Measurements from ENCODE around the gene MPZL3.

MPZL3 gene

DNA sequence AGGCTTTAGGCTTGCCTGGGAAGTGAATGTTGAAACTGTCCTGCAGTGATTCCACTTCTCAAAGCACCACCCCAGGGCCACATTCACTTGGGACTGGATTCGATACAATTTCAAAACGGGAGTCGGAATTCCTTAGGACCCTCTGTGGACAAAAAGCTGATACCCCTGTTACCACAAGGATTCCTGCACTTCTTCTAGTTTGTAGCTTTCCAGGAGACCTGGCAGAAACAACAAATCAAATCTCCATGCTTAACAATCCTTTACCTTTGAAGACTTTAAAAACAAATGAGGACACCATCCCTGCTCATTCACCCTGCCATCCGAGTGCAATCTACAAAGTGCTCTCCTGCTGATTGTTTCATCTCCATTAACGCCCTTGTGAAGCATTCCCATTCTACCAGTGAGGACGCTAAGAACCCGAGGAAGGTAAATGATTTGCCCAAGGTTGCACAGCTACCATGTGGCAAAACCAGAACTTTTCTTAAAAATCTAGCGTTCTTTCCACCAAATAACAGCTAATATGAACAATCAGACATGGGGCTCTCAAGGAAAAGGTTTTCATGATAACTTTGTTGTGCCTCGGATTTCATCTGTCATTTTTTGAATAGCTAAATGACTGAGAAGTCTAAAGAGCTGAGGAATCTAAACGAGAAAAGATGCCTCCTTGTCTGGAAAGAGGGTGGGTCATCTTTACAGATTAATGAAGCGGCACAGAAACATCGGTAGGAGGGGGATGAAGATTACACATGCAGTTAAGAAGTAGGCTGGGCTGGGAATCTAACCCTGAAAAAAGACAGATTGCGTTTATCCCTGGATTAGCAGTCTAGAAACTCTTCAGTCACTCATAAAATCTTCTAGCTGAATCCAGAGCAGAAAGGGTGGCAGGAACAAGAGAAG is 12.7 kb upstream of the MPZL3 start:
- FAIRE-seq = no peak

DNA sequence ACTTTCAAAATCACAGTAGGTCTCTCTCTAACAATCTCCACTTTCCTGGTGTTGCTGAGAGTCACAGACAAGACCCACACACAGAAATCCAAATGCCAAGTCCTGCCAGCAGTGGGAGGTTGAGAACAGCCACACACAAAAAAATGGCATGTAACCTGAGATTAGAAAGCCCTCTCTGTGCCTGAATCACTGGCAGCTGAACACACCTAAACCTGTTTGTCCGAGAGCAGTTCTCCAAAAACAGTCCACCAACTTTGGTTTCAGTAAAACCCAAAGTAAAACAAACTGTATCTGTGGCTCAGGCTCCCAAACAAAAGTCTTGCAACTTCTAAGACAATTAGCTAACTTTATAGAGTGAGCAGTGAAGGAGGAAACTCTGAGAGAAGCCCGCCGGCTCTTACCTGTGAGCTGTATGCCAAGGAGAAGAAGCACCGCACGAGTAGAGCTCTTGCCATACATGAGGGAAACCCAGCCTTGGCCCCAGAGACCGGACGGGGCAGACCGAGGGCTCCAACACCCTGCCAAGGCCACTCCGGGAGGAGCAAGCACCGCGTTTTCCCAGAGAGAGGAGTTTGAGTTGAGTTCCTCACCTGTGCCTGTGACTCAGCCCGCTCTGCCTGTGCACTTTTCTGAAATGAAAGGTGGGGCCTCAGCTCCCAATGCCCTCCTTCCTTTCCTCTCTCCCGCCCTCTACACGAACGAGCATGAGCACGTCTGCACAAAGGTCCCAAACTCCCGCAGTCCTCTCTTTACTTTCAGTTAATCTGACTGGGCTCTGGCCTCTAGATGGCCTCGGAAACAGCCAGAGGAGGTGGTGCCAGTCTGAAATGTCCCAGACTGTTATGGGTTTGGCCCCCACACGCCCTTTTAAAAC is 11.8 kb upstream of the MPZL3 start, which contains the start of gene MPZL2:
TSS of gene MPZL2 (minus strand) at position 603 of the 874 bp plus-strand sequence. CDS start at position 459, 144 bp downstream.
- FAIRE-seq = no peak

DNA sequence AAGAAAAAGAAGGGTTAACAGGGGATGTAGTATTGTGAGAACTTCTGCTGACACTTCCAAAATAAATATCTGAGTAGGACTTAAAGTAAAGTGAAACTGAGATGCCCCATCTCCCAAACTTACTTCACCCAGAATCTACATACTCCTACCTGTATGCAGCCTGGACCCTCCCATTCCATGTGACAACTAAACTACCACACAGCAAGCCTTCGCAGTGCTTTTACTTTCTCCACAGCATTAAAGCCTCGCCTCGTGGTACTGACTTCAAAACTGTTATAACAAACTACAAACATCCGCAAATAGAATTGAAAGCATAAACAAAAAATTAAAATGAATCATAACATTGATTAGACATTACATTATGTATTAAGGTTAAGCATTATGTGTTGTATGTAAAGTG is 10.9 kb upstream of the MPZL3 start:
- no peak for FAIRE-seq

DNA sequence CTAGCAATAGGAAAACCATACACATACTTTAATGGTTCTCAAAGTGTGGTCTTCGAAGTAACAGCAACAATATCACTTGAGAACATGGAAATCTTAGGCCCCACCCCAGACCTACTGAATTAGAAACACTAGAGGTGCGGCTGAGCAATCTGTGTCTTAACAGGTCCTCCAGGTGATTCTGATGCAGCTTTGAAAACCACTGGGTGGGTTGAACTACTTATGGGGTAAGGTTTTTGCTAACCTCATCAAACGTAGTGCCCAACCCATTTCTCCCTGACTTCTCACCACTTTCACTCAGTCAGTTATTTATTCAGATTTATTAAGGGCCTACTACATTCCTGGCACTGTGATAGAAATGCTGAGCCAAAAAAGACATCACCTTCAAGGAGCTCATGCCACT is 8.2 kb upstream of the MPZL3 start:
- FAIRE-seq = no peak

DNA sequence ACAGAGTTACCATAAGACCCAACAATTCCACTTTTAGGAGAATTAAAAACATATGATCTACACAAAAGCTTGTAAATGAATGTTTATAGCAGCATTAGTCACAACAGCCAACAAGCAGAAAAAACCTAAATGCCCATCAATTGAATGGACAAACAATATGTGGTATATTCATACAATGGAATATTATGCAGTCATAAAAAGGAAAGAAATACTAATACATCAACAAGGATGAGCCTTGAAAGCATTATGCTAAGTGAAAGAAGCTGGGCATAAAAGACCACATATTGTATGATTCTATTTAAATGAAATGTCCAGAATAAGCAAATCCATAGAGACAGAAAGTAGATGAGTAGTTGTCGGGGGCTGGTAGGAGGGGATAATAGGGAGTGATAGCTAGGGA is 7.0 kb upstream of the MPZL3 start:
- no peak for FAIRE-seq

DNA sequence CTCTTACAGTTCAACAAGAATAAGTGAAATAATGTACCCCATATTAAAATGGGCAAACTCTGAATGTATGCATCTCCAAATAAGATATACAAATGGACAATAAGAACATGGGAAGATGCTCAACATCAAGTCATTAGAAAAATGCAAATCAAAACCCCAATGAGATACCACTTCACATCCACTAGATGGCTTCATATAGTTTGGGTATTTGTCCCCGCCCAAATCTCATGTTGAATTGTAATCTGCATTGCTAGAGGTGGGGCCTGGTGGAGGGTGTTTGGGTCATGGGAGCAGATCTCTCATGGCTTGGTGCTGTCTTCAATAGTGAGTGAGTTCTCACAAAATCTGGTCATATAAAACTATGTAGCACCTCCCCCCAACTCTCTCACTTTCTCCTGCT is 6.2 kb upstream of the MPZL3 start:
- FAIRE-seq = no peak

DNA sequence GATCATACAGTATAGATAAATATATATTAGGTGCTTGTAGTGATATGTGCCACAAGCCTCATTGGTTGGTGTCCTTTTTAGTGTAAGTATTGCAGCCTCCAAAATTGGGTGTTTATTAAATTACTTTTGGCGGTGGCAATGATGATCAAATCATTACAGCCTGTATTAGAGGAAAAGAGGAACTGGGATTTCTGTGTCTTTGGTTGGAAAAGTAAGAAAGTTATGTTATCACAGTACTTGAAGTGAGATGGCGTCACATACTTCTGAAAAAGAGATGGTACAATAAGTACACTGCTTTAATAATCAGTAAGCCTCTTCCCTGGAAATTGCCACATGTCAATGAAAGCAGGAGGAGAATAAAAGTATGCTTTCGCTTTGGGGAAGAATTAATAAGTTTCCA is 523 bp upstream of the MPZL3 start:
- no peak for FAIRE-seq

DNA sequence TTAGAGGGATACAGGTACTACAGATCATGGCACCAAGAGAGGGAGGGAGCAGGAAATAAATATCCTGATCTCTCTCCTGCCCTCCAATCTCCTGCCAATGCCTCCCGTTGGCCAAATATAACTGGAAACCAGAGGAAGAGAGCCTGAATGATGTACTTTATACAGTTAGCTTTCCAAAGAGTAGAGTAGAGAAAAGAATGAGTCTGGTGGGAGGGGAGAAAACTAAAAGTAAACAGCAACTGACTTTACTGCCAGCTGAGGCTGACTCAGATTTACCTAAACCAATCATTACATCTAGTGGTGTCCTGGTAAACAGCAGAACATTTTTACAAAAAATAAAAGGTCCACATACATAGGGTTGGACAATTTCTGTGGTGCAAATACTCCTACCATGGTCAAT is 5.1 kb downstream of the MPZL3 start:
- no peak for FAIRE-seq

DNA sequence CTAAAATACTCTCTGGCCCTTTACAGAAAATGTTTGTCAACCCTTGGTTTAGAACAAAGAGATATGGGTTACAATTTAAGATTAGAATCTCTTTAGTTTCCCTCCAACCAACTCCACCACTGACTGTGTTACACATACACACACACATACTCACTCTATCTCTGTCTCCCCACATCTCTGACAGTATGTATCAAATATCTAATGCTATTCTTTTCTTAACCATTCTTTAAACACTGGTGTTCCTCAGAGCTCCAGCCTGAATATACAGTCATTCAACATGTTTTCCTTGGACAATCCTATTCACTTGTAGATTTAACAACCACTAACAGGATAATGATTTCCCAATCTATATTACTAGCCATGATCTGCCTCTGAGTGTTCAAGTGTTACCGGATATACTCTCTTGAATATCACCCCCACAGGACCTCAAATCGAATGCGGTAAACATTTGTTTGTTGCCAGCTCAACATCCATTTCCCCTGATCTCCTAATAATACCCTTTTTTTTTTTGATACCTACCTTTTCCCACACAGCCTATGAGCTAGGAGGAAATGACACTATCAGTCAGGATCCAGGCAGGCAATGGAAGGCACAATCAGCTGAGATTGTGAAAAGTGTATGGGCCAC is 6.1 kb downstream of the MPZL3 start:
- FAIRE-seq = no peak

DNA sequence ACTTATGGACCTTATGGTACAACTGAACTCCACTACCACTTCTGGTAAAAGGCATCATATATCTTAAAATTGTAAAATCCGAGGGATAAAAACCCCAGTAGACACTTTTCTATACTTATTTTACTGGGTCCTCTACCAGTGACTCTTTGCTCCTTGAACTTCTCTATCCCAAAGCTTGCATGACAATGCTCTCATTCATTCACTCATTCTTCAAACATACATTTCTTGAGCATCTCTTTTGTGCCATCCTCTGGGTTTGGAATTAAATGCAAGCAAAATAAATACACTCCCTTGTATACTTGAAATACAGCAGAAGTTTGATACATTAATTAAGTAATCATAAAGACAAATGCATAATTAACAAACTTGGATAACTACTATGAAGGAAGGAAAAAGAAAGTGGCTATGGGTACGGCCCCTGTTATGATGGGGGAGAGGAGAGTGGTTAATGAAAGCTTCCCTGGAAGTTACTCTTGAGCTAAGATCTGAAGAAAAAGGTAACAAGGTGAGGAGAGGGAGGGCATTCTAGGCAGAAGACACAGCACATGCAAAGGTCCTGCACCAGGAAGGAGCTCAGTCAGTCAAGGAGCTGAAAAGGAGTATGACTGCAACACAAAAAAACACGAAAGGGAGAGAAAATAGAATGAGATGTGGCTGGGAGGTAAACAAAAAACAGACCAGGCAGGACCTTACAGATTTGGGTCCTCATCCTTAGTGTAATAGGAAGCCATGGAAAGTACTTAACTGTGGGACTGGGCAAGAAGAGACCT is 8.0 kb downstream of the MPZL3 start:
- no peak for FAIRE-seq

DNA sequence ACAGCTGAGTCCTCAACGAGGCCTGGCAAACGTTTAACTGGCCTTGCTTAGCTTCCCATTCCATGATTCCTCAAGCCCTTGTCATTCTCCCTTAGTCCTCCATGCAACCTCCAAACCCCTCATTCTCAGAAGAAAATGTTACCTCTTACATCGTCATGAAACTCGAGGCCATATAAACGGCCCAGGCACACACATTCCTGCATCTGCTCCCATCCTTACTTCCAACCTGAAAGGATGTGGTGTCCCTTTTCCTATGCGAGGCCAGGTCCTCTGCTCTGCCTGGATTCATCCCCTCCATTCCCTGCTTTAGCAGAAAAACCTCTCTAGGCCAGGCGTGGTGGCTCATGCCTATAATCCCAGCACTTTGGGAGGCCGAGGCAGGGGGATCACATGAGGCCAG is 9.0 kb downstream of the MPZL3 start:
- FAIRE-seq = no peak

DNA sequence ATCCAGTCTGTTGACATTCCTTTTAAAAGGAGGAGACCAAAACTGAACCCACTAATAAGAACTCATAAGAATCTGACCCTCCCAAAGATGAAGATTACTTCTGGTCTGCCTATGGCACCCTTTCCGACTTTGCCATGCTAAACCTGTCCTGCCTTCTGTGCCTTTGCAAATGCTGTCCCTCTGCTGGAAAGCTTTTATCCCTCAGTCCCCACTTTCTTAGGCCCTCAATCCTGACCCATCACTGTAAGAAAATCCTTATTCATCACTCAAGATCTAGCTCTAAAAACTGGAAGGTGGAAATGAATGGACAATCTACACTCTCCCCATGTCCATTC is 10.4 kb downstream of the MPZL3 start:
- FAIRE-seq = no peak

DNA sequence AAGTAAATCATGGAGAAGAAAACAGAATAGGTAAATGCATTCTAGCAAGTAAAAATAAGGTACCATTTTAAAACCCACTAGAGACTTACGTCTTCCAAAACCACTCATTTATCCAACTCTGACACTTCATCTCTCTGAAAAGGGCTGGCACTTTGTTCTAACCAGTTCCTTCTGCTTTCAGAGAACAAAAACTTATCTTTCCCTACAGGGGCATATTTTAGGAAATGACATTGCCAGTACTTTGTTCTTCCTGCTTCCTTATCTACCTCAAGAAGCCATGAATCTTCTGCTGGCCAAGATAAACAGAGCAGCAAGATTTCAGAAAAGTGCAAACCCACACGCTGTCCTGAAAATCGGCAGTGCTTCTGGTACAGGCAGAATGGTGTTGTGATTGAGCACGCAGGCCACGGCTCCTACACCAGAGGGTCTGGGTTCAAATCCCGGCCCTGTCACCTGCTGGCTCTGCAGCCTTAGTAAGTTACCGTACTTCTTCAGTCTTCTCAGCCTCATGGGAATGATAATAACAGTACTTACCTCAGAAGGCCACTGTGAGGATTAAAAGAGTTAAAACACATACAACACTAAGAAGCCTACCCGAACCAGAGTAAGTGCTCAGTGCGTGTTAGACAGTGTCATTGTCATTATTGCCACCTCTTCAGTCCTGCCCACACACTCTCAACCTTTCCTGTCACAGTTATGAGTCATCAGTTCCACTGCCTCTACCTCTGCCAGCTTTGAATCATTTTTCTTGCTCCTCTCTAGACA is 11.0 kb downstream of the MPZL3 start:
- FAIRE-seq = no peak

DNA sequence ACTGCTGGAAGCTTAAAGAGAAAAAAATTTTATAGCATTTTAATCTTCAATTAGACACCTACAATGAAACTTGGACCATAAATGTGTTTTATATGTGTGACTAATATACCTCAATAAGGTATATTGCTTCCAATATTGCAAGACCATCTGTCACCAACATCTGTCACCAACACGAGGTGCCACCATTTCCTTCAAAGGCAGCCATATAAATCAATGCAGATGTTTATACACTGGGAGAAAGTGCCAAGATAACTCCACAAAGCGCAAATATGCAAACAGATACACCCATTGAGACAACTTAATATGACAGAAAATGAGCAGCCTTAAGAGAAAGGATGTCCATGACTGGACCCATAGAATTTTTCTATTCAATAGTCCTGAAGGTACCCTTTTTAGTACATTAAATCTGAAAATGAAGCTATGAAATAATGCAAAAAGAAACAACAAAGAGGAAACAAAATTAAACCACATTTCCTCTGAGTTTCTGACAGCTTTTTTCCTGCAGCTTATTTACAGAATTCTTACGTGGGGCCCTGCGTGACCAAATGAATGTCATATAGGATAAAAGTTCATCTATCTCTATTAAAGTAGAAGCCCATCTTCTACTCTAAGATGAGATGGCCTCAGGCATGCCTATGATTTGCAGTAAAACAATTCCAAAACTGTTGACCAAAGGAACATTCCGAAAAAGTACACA is 12.5 kb downstream of the MPZL3 start:
- no peak for FAIRE-seq

DNA sequence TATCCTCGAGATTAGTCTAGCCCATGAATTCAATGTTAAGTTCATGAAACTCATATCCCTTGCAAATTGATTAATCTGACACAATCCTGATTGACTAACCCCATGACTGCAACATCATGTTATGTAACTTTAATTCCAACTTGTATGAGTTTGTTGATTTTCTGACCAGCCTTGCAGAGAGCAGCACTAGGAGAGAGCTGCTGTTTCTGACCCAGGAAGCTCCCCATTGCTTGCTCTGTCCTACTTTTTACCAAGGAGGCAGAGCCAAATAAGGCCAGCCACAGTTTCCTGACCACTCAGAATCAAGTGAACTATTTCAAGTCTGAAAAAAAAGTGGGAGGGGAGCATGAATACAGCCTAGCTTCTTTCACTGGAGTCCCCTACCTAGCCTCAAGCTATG is 13.2 kb downstream of the MPZL3 start:
- FAIRE-seq = no peak

DNA sequence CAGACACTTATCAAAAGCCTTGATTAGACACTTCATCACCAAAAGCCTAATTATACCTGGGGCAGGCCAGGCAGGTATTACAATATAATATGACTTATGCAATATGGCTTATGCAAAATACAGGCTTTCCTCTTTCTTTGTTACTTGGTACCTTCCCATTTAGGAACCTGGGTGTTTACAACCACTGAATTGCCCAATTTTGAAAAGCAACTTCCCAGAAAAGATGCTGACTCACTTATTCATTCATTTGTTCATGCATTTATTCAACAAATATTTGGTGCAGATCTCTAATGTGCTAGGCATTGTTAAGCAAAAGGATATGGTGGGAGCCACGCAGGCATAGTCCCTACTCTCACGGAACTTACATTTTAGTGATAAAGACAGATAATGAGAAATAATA is 13.7 kb downstream of the MPZL3 start:
- FAIRE-seq = no peak

DNA sequence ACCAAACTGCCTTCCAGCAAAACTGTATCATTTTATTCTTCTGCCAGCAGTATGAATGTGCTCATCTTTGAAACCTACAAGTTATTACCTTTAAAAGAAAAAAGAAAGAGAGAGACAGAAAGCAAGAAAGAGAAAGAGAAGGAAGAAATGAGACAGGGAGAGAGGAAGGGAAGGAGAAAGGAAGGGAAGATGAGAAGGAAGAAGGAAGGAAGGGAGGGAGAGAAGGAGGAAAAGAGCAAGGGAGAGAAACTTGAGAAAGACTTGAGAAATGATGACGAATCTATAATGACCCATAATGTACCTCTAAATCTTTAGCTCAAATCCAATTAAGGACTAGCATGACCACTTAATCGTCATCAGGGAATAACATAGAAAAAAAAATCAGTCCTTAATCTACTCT is 16.0 kb downstream of the MPZL3 start:
- FAIRE-seq = no peak

DNA sequence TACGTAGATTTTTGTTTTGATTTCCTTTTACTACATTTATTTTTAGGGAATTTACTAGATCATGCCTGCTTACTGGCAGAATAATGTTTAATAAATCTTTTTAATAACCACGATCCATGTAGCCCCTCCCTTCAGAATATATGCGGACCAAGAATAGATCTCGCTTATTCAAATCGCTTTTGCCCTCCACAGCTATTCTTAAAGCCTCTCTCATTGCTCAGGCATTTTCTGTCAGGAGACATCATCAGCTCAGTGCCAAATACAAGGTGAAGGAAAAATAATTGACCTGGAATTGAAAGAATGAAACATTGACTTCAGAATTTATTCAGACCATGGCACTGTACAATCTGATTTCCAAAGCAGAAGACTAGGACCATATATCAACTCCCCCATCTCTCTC is 17.3 kb downstream of the MPZL3 start:
- FAIRE-seq = no peak

DNA sequence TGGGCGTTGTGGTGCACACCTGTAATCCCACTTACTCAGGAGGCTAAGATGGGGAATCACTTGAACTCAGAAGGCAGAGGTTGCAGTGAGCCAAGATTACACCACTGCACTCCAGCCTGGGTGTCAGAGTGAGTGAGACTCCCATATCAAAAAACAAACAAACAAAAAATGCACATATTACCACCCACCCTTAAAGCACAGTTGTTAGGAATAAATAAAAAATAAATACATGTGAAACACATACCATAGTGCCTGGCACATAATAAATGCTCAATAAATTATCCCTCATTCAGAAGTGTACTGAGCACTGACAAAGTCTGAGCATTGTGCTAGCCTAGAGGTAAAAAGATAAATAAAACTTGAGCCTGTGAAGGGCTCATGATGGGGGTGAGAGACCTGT is 18.3 kb downstream of the MPZL3 start:
- FAIRE-seq = no peak

DNA sequence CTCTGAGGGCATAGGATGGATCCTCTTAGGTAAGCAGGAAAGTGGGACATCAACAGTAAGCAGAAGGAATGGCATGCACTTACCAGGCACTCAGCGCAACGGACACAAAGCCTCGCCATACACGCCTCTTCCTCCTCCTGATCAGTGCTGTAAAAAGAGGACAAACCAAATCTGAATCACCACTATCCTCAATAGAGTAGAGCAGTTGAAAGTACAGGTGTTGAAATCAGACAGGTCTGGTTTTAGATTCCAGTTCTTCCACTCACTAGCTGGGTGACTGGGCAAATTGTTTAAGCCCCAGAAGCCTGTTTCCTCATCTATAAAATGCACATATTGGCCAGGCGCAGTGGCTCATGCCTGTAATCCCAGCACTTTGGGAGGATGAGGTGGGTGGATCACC is 18.8 kb downstream of the MPZL3 start:
- FAIRE-seq = no peak

DNA sequence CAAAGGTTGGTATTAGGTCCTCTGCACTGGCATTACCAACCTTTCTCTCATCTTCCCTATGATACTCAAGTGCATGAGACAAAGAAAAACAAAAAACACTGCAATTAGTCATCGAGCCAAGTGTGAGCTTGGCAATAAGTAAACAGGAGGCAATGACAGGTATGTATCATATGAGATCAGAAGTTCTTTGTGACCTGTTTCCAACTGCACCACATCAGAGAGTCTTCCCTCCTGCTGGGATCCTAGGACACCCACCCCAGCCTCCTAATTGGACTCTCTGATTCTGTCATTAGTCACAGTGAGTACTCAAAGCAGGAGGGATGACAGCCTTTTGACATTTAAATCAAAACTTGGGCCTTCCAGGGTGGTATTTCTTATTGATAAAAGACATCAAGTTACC is 19.5 kb downstream of the MPZL3 start:
- no peak for FAIRE-seq
